MM.1S (cell line): ENCODE data around the gene MACIR.

Source experiments
- DNase-seq: peaks from one replicate; pipeline ENCODE4 v3.0.0-alpha.2; 2015
- H2AFZ ChIP-seq: fragments of 300-600 bp; sonication (generic); 2 replicates; pipeline ENCODE4 v1.6.0; 2016; ENCODE audit warnings: antibody characterized with exemption, low read length
- H3F3A ChIP-seq: fragments of 300-600 bp; sonication (generic); 2 replicates; pipeline ENCODE4 v1.6.1; 2016; ENCODE audit warnings: mild to moderate bottlenecking, antibody characterized with exemption, low read length, moderate library complexity, mixed read lengths; ENCODE audit not compliant: insufficient read depth
- H3K27ac ChIP-seq: fragments of 300-600 bp; sonication (generic); 2 replicates; pipeline ENCODE4 v1.5.1; 2016; ENCODE audit warnings: mild to moderate bottlenecking, low read length
- H3K27me3 ChIP-seq: fragments of 300-600 bp; sonication (generic); replicated peaks from 2 replicates; pipeline ENCODE4 v1.6.0; 2016; ENCODE audit warnings: low read length; ENCODE audit not compliant: insufficient read depth
- H3K36me3 ChIP-seq: fragments of 300-600 bp; sonication (generic); replicated peaks from 2 replicates; pipeline ENCODE4 v1.6.1; 2016; ENCODE audit warnings: mild to moderate bottlenecking, low read length, mixed read lengths; ENCODE audit not compliant: insufficient read depth
- H3K4me1 ChIP-seq: fragments of 300-600 bp; sonication (generic); 2 replicates; pipeline ENCODE4 v1.6.1; 2016; ENCODE audit warnings: low read length, mixed read lengths
- H3K4me2 ChIP-seq: fragments of 300-600 bp; sonication (generic); 2 replicates; pipeline ENCODE4 v1.6.0; 2016; ENCODE audit warnings: low read depth, low read length
- H3K4me3 ChIP-seq: fragments of 300-600 bp; sonication (generic); 2 replicates; pipeline ENCODE4 v1.5.1; 2016; ENCODE audit warnings: low read length, mixed read lengths
- H3K79me2 ChIP-seq: fragments of 300-600 bp; sonication (generic); 2 replicates; pipeline ENCODE4 v1.6.1; 2016; ENCODE audit warnings: mixed run types, low read length, mixed read lengths
- H3K9ac ChIP-seq: fragments of 300-600 bp; sonication (generic); 2 replicates; pipeline ENCODE4 v1.6.1; 2016; ENCODE audit warnings: low read length, mixed read lengths
- H3K9me2 ChIP-seq: fragments of 300-600 bp; sonication (generic); replicated peaks from 2 replicates; pipeline ENCODE4 v1.6.1; 2016; ENCODE audit warnings: mild to moderate bottlenecking, low read length, mixed read lengths; ENCODE audit not compliant: insufficient read depth
- H3K9me3 ChIP-seq: fragments of 300-600 bp; sonication (generic); replicated peaks from 2 replicates; pipeline ENCODE4 v1.6.1; 2016; ENCODE audit warnings: mild to moderate bottlenecking, low read length, mixed read lengths; ENCODE audit not compliant: insufficient read depth
- H4K20me1 ChIP-seq: fragments of 300-600 bp; sonication (generic); 2 replicates; pipeline ENCODE4 v1.6.1; 2016; ENCODE audit warnings: mild to moderate bottlenecking, low read length, moderate library complexity, mixed read lengths; ENCODE audit not compliant: insufficient read depth
- CTCF ChIP-seq: fragments of 300-600 bp; sonication (generic); IDR thresholded peaks from 2 replicates; pipeline ENCODE4 v1.5.1; 2016; ENCODE audit warnings: antibody characterized with exemption, low read length, mixed read lengths
- EZH2 ChIP-seq: fragments of 300-600 bp; sonication (generic); optimal IDR thresholded peaks from 2 replicates; pipeline ENCODE3; 2017; ENCODE audit warnings: low read depth, mild to moderate bottlenecking, antibody characterized with exemption, low read length, mixed read lengths
- EZH2phosphoT487 ChIP-seq: fragments of 300-600 bp; sonication (generic); IDR thresholded peaks from 2 replicates; pipeline ENCODE4 v1.6.1; 2018; ENCODE audit warnings: antibody characterized with exemption, low read length

The MACIR gene

GRCh38 chr5:103258957-103259704 lies 568 bp downstream of the MACIR start:
- peaks cover 9% of the 10 kb centered on the region for H3K4me1 ChIP-seq
- TF ChIP-seq EZH2 (no peak), EZH2phosphoT487 (no peak), CTCF (peak; percentile 7; the same call in 1 of the 2 replicates)
- H3K27ac ChIP-seq = peak overlapping the region; percentile 82
- H3F3A ChIP-seq = peaks cover 13% of the 10 kb centered on the region; the same call in 1 of the 2 replicates
- DNase-seq = peak; percentile 73
- no peaks in the 10 kb centered on the region for H3K9me2 ChIP-seq
- no peaks in the 10 kb centered on the region for H3K9me3 ChIP-seq
- no peaks in the 10 kb centered on the region for H4K20me1 ChIP-seq
- H3K27me3 ChIP-seq = no peaks in the 10 kb centered on the region
- peak overlapping the region; percentile 79 for H3K9ac ChIP-seq
- no peaks in the 10 kb centered on the region for H3K36me3 ChIP-seq
- peaks cover 48% of the 10 kb centered on the region for H3K79me2 ChIP-seq
- H3K4me3 ChIP-seq = peak overlapping the region; percentile 85
- peak overlapping the region; percentile 83 for H3K4me2 ChIP-seq
- peak overlapping the region; percentile 72 for H2AFZ ChIP-seq

GRCh38 chr5:103259705-103260355 lies 1.3 kb downstream of the MACIR start:
- Histone ChIP-seq H3F3A (peaks cover 13% of the 10 kb centered on the region; the same call in 1 of the 2 replicates), H3K9me3 (no peaks in the 10 kb centered on the region), H3K9me2 (no peaks in the 10 kb centered on the region), H3K9ac (peak overlapping the region; percentile 79), H3K4me1 (peaks cover 9% of the 10 kb centered on the region), H4K20me1 (0 out of 2 replicates have a peak, but pooled peaks cover 1% of the 10 kb centered on the region), H3K27ac (peak overlapping the region; percentile 82), H3K4me2 (peak overlapping the region; percentile 83), H3K27me3 (no peaks in the 10 kb centered on the region), H3K4me3 (peak overlapping the region; percentile 85), H3K79me2 (peaks cover 55% of the 10 kb centered on the region), H3K36me3 (no peaks in the 10 kb centered on the region), H2AFZ (peak overlapping the region; percentile 72)
- TF ChIP-seq EZH2 (no peak), CTCF (no peak), EZH2phosphoT487 (no peak)
- DNase-seq = peak; percentile 46

GRCh38 chr5:103260951-103261350 lies 2.4 kb downstream of the MACIR start:
- Histone ChIP-seq H3K9ac (peak overlapping the region; percentile 79; the same call in 1 of the 2 replicates), H3K4me2 (peak overlapping the region; percentile 83), H3K9me2 (no peaks in the 10 kb centered on the region), H3K79me2 (peaks cover 66% of the 10 kb centered on the region), H3K4me1 (peaks cover 9% of the 10 kb centered on the region), H3K9me3 (no peaks in the 10 kb centered on the region), H3K36me3 (no peaks in the 10 kb centered on the region; the same call in 1 of the 2 replicates), H2AFZ (no peak overlapping the region), H4K20me1 (0 out of 2 replicates have a peak, but pooled peaks cover 7% of the 10 kb centered on the region), H3K27me3 (no peaks in the 10 kb centered on the region), H3K27ac (peak overlapping the region; percentile 82; the same call in 1 of the 2 replicates), H3K4me3 (peak overlapping the region; percentile 85), H3F3A (peaks cover 13% of the 10 kb centered on the region; the same call in 1 of the 2 replicates)
- peak; percentile 63 for DNase-seq
- no peak for TF ChIP-seq EZH2phosphoT487
- no peak for TF ChIP-seq EZH2
- no peak for TF ChIP-seq CTCF
